Ovary (tissue), 9 donors: ENCODE results near the gene ATP11C. TPM values are rescaled to one million over a fixed set of nuclear protein-coding genes. Genes with fewer than 3 reads are reported as not detected.
"Not testable (repeated sequence)": the region's sequence is repeated elsewhere in the genome, so short reads cannot be mapped to it uniquely, and the experiment has no call there.

ENCODE experiments used
- DNase-seq, 5 donors: peaks; one replicate each; pipeline ENCODE4 v3.0.0-alpha.2; 2019 to 2020
- H3K27ac ChIP-seq, 2 donors: fragments of 200-600 bp; one replicate each; pipeline versions ENCODE4 v1.5.1 to v1.8.0; 2019 to 2022
- H3K27me3 ChIP-seq: fragments of 200-600 bp; one replicate; pipeline ENCODE4 v1.8.0; 2022
- H3K36me3 ChIP-seq: fragments of 200-600 bp; sonication (generic); one replicate; pipeline ENCODE4 v1.5.1; 2019
- H3K4me1 ChIP-seq: one replicate; pipeline ENCODE4 v1.8.1; 2013; ENCODE audit warnings: mild to moderate bottlenecking, moderate library complexity; ENCODE audit not compliant: insufficient read depth
- H3K4me3 ChIP-seq: fragments of 200-600 bp; sonication (generic); one replicate; pipeline ENCODE4 v1.5.1; 2017
- H3K9me3 ChIP-seq, 2 donors: fragments of 200-600 bp in 1 of 2; sonication (generic) in 1 of 2; one replicate each; pipeline versions ENCODE4 v1.5.1 to v1.8.1; 2013 to 2019; ENCODE audit warnings: mild to moderate bottlenecking in 1 of 2, moderate library complexity in 1 of 2
- CTCF ChIP-seq, 3 donors: fragments of 450-650 bp in 2 of 3; fragments of 200-600 bp in 1 of 3; IDR thresholded peaks; one replicate each; pipeline versions ENCODE4 v1.5.1 to v1.8.0; 2016 to 2022; ENCODE audit warnings: antibody characterized with exemption in 3 of 3, mild to moderate bottlenecking in 1 of 3
- EP300 ChIP-seq: sonication (generic); formaldehyde crosslinking; IDR thresholded peaks from one replicate; pipeline ENCODE4 v1.6.1; 2017; ENCODE audit warnings: antibody characterized with exemption
- POLR2A ChIP-seq: fragments of 450-650 bp; IDR thresholded peaks from one replicate; pipeline ENCODE4 v1.6.1; 2017; ENCODE audit warnings: antibody characterized with exemption, mild to moderate bottlenecking, moderate library complexity
- WGBS, 3 donors: extraction: QIAGEN DNeasy Blood & Tissue Kit in 1 of 3; methylation state at CpG; one replicate each; pipeline versions ENCODE4 v1.1.5 to v1.1.7; 2013 to 2017; 5-methylcytosine and 5-hydroxymethylcytosine counted together
- intact Hi-C, 4 donors: fragments of 100-400 bp; cut with DNase I; formaldehyde crosslinking; loops; one replicate each; pipeline versions ENCODE4 v1.11.0 to v1.15.1; 2022 to 2023
- polyA plus RNA-seq, 2 donors: library from polyadenylated mRNA; stranded (reverse); fragments of 200-250 nt in 1 of 2; fragments of 350-450 nt in 1 of 2; fragmentation: Illumina TruSeq in 1 of 2; extraction: RNeasy Lipid Tissue Mini Kit (QIAGEN cat#74804) in 1 of 2; gene quantifications; one replicate each; pipeline ENCODE4 v1.2.3, GENCODE V29; 2013 to 2014
- total RNA-seq, 7 donors: library from RNA; depleted of rRNA in 2 of 7; stranded (reverse); fragments of >200 nt in 2 of 7; fragmentation: NEBNext Ultra II Directional in 3 of 7; extraction: Animal tissue kit (Norgen Biotek cat#: 25700) in 3 of 7; gene quantifications; one replicate each; pipeline versions ENCODE4 v1.1.0 to v1.2.4, GENCODE V29; 2016 to 2023
- donor health status: DM: no; HTN: no; CAD: no; lungs with moderate emphysema.
- donor health status: DM: no; HTN: no; CAD: no.
- donor health status: Bipolar disorder and iron deficiency.
- donor health status: DM: yes; HTN: yes; CAD: no.
- donor health status: DM: no; HTN: no; CAD: no.
- donor health status: DM: yes; HTN: yes; CAD: no.

The ATP11C gene
- total and polyA plus RNA-seq, 9 donors = 13.0 to 34.7 (median 22.9) TPM

GRCh38 chrX:139864640-139865039 is 68.2 kb downstream of the ATP11C start:
- no peaks in the 10 kb centered on the region for H3K36me3 ChIP-seq
- intact Hi-C loops = no loop called here
- TF ChIP-seq CTCF (IDR thresholded peaks at IDR 0.05) (no peak), EP300 (no peak)
- H3K4me1 ChIP-seq = no peaks in the 10 kb centered on the region
- H3K27ac ChIP-seq = no peak overlapping the region
- no peak overlapping the region for H3K4me3 ChIP-seq
- no peaks in the 10 kb centered on the region for H3K27me3 ChIP-seq
- DNase-seq = no peak
- WGBS, 3 donors = 85 to 89% (median 88%) methylated on average over 3 of the region's 3 CpGs
- no peaks in the 10 kb centered on the region for H3K9me3 ChIP-seq

- TF ChIP-seq EP300 = no peak
- TF ChIP-seq CTCF (IDR thresholded peaks at IDR 0.05) = no peak
- TF ChIP-seq POLR2A = no peak
- Histone ChIP-seq H3K36me3 (no peaks in the 10 kb centered on the region), H3K27me3 (no peaks in the 10 kb centered on the region), H3K9me3 (no peaks in the 10 kb centered on the region), H3K4me1 (no peaks in the 10 kb centered on the region), H3K4me3 (no peak overlapping the region), H3K27ac (no peak overlapping the region)
- WGBS, 3 donors = 74 to 78% (median 78%) methylated on average over 5 of the region's 5 CpGs
- no peak for DNase-seq
- intact Hi-C loops = no loop called here
Measured at GRCh38 chrX:139862208-139862607, 70.6 kb downstream of the ATP11C start.

GRCh38 chrX:139856826-139857225 is 76.0 kb downstream of the ATP11C start:
- DNase-seq, H3K27me3 ChIP-seq, intact Hi-C loops, H3K9me3 ChIP-seq, H3K36me3 ChIP-seq, H3K4me3 ChIP-seq, H3K4me1 ChIP-seq, H3K27ac ChIP-seq: not testable (repeated sequence)
- 82 to 92% (median 85%) methylated on average over 4 of the region's 4 CpGs for WGBS, 3 donors

GRCh38 chrX:139851730-139852129 is 81.1 kb downstream of the ATP11C start:
- Histone ChIP-seq H3K27me3 (no peaks in the 10 kb centered on the region), H3K9me3 (no peaks in the 10 kb centered on the region), H3K36me3 (no peaks in the 10 kb centered on the region), H3K4me3 (no peak overlapping the region), H3K4me1 (no peaks in the 10 kb centered on the region), H3K27ac (no peak overlapping the region)
- TF ChIP-seq CTCF (IDR thresholded peaks at IDR 0.05) = no peak
- TF ChIP-seq EP300 = no peak
- no peak for DNase-seq
- intact Hi-C loops = no loop called here
- WGBS, 3 donors = 93 to 99% (median 96%) methylated on average over 3 of the region's 3 CpGs

- WGBS, 3 donors = 49 to 58% (median 57%) methylated on average over 2 of the region's 2 CpGs
- Histone ChIP-seq H3K36me3 (no peaks in the 10 kb centered on the region), H3K27me3 (no peaks in the 10 kb centered on the region), H3K4me3 (no peak overlapping the region), H3K9me3 (no peaks in the 10 kb centered on the region), H3K27ac (no peak overlapping the region), H3K4me1 (no peaks in the 10 kb centered on the region)
- intact Hi-C loops = no loop called here
- no peak for DNase-seq
- TF ChIP-seq POLR2A (no peak), CTCF (IDR thresholded peaks at IDR 0.05) (no peak), EP300 (no peak)
Measured at GRCh38 chrX:139850968-139851367, 81.9 kb downstream of the ATP11C start.
